ENCODE measurements around the gene ELP1. TPM values are rescaled to one million over a fixed set of nuclear protein-coding genes. Genes with fewer than 3 reads are reported as not detected.

ELP1 gene
- total and polyA plus RNA-seq, 2 of the 4 experiments (the other 2 are of a cell fraction), result 20.0 to 43.2 TPM

- Histone ChIP-seq H3K9ac (ENCODE audit: low read depth, low read length) (no peak overlapping the region), H3K14ac (replicated peaks; ENCODE audit: low read depth, low read length) (no peak overlapping the region), H3K4me1 (ENCODE audit: control insufficient read depth, insufficient read depth, low read length) (no peaks in the 10 kb centered on the region), H4K91ac (ENCODE audit: insufficient read depth, low read depth, low read length) (no peak overlapping the region), H2BK5ac (ENCODE audit: low read depth, low read length, poor library complexity, severe bottlenecking) (no peak overlapping the region), H2AK9ac (replicated peaks; ENCODE audit: low read depth, low read length, poor library complexity) (no peak overlapping the region), H4K8ac (ENCODE audit: low read depth in 2 of 2, low read length in 2 of 2) (no peak overlapping the region), H2BK120ac (ENCODE audit: low read depth, low read length) (no peak overlapping the region), H3K36me3 (ENCODE audit: control insufficient read depth, insufficient read depth, low read length) (no peaks in the 10 kb centered on the region), H4K20me1 (ENCODE audit: insufficient read depth, low read length) (no peaks in the 10 kb centered on the region), H3K56ac (ENCODE audit: extremely low read depth, insufficient read depth, low read length) (no peak overlapping the region), H3K79me1 (ENCODE audit: low read depth in 1 of 2, low read length in 2 of 2) (no peaks in the 10 kb centered on the region), H3K9me3 (ENCODE audit: control insufficient read depth, insufficient read depth, low read length) (no peaks in the 10 kb centered on the region), H3K18ac (ENCODE audit: low read depth, low read length) (no peak overlapping the region), H2AK5ac (ENCODE audit: low read depth, low read length) (no peak overlapping the region), H3K23ac (ENCODE audit: low read depth, low read length) (no peak overlapping the region), H3K4me3 (ENCODE audit: insufficient read depth, low read depth, low read length) (no peak overlapping the region), H2AFZ (replicated peaks; ENCODE audit: low read length, poor library complexity) (no peak overlapping the region), H3K9me1 (ENCODE audit: insufficient read depth, low read length) (no peaks in the 10 kb centered on the region), H3K27ac (ENCODE audit: insufficient read depth, low read length) (no peak overlapping the region), H2BK20ac (ENCODE audit: low read depth, low read length) (no peak overlapping the region), H2BK15ac (ENCODE audit: low read depth, low read length) (no peak overlapping the region), H3K4ac (ENCODE audit: low read depth, low read length) (no peak overlapping the region), H4K5ac (ENCODE audit: low read depth, low read length) (no peak overlapping the region), H3K4me2 (ENCODE audit: low read depth, low read length) (no peak overlapping the region), H3K27me3 (ENCODE audit: control insufficient read depth, insufficient read depth, low read length) (peaks cover 2% of the 10 kb centered on the region)
- no peak for DNase-seq
- dilution Hi-C loops (cut with HindIII; ENCODE audit: low sequenced_read_pairs, unreplicated experiment), result no loop called here
- in situ Hi-C loops (cut with MboI; ENCODE audit: low sequenced_read_pairs), result no loop called here
- ATAC-seq (ENCODE audit: low read depth), result no peak
- WGBS, 2 experiments (ENCODE audit: extremely low coverage in 2 of 2, insufficient read length in 1 of 2), result 88% methylated on average over 1 of the region's 6 CpGs; no CpG with 5 or more reads in 1 of the 2 experiments
- ChIA-PET CTCF (no interaction called here), POLR2A (ENCODE audit: unreplicated experiment) (no interaction called here)
- intact Hi-C loops (cut with micrococcal nuclease), result no loop called here
- TF ChIP-seq BHLHE40 (IDR thresholded peaks at IDR 0.05; ENCODE audit: low read depth, low read length) (no peak), ELK1 (IDR thresholded peaks at IDR 0.05; ENCODE audit: borderline replicate concordance, low read depth, low read length) (no peak), MAFK (IDR thresholded peaks at IDR 0.05; ENCODE audit: low read depth, low read length) (no peak), RCOR1 (IDR thresholded peaks at IDR 0.05; ENCODE audit: insufficient replicate concordance, low read length) (no peak), MXI1 (IDR thresholded peaks at IDR 0.05; ENCODE audit: borderline replicate concordance, low read depth, low read length) (no peak), FOS (IDR thresholded peaks at IDR 0.05; ENCODE audit: low read depth, low read length) (no peak)
- no TSS peak for BruUV-seq (replicated peaks)
Observed at GRCh38 chr9:108857572-108857971, 76.4 kb downstream of the ELP1 start.
